DOHH2 (cell line): ENCODE data around the gene RAB23.

Experiments used
- EZH2phosphoT487 ChIP-seq: fragments of 200-600 bp; sonication (generic); IDR thresholded peaks from 2 replicates; pipeline ENCODE4 v1.6.1; 2017; ENCODE audit warnings: borderline replicate concordance, mild to moderate bottlenecking, antibody characterized with exemption, low read length, moderate library complexity, mixed read lengths
- TF ChIP-seq, protein P1 (sequence below): fragments of 200-600 bp; sonication (generic); IDR thresholded peaks from one replicate; pipeline ENCODE4 v1.5.1; 2014; ENCODE audit warnings: antibody characterized with exemption, mild to moderate bottlenecking, low read depth, low read length; ENCODE audit not compliant: poor library complexity, severe bottlenecking

DNA sequence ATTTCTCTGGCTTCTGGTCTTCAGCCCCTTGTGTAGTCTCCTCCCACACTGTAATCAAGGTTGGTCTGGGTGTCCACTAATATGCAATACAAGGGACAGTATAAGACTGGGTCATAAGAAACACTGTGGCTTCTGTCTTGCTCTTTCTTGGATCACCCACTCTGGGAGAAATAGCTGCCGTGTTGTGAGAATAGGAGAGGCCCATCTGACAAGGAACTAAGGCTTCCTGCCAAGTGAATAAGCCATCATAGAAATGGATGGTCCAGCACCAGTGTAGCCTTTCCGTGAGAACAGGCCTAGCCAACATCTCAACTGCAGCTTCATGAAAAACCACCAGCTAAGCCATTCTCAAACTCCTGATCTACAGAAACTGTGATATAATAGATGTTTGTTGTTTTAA is 26.6 kb downstream of the RAB23 start:
- TF ChIP-seq, protein P1, sequence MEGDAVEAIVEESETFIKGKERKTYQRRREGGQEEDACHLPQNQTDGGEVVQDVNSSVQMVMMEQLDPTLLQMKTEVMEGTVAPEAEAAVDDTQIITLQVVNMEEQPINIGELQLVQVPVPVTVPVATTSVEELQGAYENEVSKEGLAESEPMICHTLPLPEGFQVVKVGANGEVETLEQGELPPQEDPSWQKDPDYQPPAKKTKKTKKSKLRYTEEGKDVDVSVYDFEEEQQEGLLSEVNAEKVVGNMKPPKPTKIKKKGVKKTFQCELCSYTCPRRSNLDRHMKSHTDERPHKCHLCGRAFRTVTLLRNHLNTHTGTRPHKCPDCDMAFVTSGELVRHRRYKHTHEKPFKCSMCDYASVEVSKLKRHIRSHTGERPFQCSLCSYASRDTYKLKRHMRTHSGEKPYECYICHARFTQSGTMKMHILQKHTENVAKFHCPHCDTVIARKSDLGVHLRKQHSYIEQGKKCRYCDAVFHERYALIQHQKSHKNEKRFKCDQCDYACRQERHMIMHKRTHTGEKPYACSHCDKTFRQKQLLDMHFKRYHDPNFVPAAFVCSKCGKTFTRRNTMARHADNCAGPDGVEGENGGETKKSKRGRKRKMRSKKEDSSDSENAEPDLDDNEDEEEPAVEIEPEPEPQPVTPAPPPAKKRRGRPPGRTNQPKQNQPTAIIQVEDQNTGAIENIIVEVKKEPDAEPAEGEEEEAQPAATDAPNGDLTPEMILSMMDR, result no peak
- no peak for TF ChIP-seq EZH2phosphoT487
